Stimulated activated CD8-positive, alpha-beta memory T cell treated with anti-CD3 and anti-CD28 coated beads, Interleukin-7, amount 100 ng/mL, for 4 hours (primary cell): ENCODE data around the gene FAF2.
"Not testable (repeated sequence)": the region's sequence is repeated elsewhere in the genome, so short reads cannot be mapped to it uniquely, and the experiment has no call there.

Experiments used
- DNase-seq, 2 donors: peaks; one replicate each; pipeline ENCODE4 v3.0.0-alpha.2; 2020; ENCODE audit warnings: low read depth in 2 of 2

The FAF2 gene, protein sequence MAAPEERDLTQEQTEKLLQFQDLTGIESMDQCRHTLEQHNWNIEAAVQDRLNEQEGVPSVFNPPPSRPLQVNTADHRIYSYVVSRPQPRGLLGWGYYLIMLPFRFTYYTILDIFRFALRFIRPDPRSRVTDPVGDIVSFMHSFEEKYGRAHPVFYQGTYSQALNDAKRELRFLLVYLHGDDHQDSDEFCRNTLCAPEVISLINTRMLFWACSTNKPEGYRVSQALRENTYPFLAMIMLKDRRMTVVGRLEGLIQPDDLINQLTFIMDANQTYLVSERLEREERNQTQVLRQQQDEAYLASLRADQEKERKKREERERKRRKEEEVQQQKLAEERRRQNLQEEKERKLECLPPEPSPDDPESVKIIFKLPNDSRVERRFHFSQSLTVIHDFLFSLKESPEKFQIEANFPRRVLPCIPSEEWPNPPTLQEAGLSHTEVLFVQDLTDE

DNA sequence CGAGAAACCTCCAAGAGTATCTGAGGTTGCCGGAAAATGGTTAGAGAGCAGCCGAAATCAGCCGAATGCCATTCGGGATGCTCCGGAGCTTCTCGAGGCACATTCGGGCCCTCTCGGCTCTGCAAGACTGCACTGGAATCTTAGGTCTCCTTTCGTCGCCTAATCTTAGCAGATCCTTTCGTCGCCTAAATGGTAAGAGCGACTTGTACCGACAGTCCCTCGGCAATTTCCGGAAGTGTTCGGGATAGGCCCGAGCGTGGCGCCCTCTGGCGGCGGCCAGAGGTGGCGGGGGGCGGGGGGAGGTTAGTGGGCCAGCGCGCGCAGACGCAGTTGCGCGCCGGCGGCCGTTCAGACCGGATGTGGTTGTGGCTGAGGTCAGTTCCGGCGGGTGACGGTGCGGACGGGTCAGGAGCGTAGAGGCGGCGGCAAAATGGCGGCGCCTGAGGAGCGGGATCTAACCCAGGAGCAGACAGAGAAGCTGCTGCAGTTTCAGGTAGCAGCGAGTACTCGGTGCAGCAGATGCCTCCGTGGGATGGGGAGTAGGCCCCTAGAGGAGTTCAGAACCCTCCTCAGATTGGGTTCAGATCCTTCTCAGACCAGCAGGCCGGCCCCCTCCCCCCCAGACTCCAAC, at the start of gene FAF2:
Gene FAF2 (plus strand): TSS at position 408 of the 631 bp plus-strand sequence. CDS start 23 bp downstream, at position 431.
- DNase-seq, result peak; percentile 92

DNA sequence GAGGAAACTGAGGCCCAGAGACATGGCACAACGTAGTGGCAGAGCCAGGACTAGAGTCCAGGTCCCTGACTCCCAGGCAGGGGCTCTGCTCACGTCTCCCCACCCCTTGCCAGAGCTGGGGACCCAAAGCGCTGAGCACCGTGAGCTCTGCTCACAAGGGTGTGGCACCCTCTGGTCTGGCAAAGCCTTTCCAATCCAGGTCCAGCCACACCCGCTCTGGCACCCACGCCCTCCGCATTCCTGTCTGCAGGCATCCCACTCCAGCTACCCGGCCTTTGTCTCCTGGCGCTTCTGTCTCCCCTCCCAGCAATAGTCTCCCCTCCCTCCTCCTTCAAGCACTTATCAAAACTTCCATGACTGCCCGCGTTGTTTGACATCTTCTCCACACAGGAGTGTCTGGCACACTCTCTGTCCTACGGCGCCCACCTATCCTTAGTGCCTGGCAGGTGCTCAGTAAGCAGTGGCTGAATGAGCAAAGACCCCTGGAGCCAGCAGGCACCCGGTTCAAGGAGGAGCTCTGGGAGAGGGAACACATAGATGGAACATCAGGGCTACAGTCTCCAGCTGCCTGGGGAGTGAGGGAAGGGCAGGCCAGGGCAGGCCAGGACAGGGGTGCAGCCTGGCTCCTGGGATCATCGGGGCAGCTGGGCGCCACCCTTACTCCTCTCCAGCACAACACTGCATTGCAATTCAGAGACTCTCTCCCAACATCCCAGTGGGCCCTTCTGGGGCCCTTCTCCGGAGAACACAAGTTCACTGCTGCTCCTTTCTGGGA, 47.6 kb upstream of the FAF2 start:
- DNase-seq, result no peak

DNA sequence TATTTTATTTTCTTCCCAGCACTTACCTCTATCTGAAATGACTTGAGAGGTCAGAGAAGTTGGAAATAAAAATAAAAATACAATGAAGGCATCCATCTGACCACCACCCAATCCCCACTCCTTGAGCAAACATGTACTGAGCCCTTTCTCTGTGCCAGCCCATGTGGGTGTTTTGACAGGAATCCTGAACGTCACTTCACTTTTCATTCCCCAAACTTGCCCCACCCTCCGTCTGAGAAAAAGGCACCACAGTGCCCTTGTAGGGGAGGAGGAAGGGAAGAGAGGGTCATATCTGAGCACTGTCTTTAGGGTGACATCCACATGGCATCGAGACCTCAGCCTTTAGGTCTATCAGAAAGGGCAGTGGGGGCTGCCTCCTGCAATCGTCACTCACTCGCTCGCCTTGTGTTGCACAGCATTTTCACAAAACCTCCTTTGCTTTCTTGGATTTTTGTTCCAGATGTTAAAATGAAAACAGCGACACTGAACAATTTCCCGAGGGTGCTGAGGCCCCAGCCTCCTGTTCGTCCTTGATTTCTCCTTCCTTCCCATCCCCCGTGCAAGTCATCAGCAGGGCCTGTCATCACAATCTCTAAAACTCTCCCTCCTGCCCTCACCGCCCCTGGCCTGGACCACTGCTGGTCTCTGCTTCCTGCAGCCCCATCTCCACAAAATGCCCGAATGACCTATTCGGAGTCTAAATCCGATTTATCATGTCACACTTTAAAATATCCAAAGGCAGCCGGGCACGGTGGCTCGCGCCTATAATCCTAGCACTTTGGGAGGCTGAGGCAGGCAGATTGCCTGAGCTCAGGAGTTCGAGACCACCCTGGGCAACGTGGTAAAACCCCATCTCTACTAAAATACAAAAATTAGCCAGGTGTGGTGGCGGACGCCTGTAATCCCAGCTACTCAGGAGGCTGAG, 46.6 kb upstream of the FAF2 start:
- DNase-seq, result no peak

DNA sequence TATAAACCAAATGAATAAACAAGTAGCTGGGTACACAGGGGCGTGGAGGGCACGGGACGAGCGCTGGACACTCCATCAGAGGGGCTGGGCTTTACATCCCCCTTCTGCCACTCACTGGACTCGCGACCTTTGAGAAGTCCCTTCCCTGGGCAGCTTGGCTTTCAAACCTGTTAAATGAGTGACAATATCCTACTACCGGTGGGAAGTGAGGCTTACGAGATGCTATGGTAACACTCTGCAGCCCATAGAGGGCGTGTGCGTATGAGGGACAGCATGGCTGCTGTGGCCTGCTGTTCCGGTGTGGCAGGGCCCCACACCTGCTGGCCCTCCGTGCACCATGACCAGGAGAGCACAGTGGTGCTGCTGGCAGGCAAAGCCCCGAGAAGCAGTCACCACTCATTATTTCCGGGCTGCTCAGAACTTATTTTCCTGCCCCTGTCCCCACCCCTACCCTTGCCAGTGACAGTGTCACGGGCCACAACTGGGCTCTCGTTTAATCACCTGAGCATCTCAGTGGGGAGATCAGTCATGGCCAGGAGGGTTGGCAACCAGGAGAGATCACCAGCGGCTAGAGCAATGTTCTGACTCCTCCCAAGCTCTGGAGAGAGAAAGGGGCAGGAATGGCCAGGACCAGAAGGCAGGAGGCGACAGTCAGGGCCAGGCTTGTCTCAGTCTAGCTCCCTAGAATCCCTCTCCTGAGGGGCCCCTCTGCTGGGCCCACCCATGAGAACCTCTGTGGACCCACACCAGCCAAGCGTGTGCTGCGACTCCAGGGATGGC, 42.3 kb upstream of the FAF2 start:
- no peak for DNase-seq

DNA sequence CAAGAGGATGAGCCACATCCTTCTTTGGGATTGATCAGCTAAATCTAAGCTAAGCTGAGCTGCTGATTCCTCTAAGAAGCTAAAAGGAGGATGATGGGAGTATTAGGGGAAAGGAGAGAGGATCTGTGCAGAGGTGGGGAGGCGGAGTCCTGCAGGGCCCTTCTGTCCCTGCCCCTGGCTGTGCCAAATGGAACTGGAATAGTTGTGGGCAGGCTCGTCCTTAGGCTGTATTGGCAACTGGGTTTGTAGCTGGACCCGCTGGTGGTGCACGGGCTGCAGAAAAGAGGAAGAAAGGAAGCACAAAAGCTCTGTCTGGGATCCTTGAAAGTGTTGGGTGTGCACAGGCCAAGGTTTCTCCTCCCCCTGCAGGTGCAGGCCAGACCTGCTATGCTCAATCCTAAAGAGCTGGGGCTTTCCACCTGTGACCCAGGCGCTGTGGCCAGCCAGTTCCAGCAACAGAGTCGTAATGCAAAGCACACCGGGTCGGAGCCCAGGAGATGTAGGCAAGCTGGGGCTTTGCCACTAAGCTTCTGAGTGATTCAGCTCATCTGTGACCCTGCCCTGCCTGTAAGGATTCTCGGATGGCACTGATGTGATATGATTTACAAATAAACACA, 41.6 kb upstream of the FAF2 start:
- no peak for DNase-seq

DNA sequence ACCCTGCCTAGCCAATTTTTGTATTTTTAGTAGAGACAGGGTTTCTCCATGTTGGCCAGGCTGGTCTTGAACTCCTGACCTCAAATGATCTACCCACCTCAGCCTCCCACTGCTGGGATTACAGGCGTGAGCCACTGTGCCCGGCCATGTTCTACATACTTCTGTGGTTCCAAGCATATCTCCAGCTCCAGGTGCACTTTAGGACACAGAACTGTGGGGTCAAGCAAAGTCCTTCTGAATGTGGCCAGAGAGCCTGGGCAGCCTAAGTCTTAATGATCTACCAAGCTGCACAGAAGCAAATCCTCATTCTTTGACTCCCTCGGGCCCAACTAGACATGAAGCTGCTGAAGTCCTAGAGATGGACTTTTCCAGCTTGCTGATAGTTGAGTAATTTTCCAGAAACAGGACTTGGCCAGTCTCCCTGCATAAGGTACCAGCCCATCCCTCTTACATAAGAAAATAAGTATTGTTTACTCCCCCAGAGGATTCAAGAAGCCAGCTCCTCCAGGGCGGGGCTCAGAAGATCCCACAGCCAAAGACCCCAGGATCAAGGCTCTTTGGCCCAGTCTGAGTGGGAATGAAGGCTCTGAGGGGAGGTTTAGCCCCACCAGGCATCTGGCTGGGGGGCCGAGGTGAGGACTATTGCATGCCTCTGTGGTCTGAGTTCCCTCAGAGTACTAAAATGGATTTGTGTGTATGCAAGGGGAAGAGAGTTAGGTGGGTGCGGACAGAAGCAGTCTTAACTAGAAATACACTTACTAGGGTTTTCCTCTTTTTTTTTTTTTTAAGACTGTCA, 40.5 kb upstream of the FAF2 start:
- no peak for DNase-seq

DNA sequence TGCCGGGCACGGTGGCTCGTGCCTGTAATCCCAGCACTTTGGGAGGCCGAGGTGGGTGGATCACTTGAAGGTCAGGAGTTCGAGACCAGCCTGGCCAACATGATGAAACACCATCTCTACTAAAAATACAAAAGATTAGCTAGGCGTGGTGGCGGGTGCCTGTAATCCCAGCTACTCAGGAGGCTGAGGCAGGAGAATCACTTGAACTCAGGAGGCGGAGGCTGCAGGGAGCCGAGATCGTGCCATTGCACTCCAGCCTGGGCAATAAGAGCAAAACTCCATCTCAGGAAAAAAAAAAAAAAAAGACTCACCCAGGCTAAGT, 40.0 kb upstream of the FAF2 start:
- DNase-seq, result not testable (repeated sequence)

DNA sequence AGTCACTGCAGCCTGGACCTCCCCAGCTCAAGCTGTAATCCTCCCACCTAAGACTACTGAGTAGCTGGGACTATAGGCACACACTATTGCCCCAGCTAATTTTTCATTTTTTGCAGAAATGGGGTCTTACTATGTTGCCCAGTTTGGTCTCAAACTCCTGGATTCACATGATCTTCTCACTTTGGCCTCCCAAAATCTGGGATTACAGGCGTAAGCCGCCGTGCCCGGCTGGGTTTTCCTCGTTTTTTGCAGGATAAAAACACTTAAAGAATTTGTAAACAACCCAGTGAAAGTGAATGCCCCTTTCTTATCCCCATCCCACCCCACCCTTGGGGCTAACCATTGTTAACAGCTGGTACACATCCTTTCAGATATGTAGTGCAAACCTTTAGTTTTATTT, 39.6 kb upstream of the FAF2 start:
- no peak for DNase-seq

DNA sequence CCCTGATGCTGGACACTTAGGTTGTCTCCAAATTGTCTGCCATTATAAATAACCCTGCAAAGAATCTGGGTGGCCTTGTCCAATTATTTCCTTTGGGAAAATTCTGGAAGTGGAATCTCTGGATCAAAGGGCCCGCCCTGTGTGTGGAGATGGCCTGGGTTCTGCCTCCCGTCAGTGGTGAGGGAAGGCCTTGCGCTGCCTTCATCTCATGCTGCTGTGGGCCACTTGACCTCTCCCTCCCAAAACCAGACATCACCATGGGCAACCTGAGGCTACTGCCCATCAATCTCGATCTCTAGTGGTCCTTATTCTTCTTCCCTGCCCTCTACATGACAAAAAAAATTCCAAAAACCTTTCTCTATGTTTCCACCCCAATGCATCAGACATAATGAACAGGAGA, 38.4 kb upstream of the FAF2 start:
- no peak for DNase-seq

DNA sequence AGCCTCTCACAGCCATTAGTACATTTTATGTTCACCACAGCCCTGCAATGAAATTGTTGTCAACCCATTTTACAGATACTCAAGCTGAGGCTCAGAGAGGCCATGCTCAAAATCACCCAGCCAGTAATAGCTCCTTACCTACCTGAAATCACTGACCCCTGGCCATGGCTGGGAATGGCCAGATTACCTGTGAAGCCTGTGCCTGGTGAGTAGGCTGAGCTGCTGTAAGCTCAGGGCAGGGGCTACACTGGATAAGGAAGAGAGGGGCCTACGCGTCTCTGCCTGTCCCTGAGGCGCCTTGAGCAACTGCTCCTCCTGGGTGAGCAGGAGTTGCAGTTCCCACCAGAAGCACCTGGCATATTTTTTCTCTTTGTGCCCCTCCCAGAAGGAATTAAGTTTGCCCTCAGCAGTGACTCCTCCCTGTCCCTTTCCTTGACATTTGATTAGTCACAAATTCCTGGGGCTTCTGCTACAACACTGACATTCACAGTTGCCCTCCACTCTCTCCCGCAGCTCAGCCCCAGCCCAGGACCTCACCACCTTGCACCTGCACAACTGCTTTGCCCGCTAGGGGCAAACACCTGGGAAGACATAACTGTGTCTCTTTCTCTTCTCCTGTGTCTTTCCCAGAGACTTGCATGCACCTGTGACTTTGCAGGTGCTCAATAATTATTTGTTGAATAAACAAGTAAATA, 37.6 kb upstream of the FAF2 start:
- DNase-seq, result no peak

DNA sequence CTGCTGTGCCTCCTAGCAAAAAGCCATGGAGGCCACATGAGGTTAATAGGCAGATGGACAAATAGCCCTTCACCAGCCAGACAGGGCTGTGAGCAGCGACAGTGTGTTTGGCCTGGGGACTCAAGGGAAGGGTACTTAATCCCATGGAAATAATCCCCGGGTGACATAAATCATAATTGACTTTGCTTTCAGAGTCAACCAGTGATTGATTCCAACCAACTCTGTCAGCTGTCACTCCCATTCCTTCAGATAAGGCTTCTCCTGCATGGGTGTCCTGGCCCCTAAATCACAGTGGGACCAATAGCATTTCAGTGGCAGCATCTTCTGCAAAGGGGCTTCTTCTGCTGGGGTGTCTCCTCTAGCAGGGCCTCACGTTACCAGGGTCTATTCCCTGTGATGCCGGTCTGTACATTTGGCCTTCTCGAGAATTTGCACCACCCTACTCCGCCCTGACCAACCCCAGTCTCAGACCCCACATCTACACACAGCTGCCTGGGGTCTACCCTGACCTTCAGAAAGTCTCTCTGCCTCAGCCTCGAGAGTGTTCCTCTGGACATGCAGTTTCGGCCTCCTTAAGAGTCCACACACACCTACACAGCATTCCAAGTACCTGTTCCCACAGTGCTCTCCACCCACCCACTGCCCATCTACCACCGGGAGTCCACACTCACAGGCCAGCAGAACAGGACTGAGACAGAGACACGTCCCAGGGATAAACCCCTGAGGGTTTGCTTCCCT, 35.5 kb upstream of the FAF2 start:
- DNase-seq, result no peak

DNA sequence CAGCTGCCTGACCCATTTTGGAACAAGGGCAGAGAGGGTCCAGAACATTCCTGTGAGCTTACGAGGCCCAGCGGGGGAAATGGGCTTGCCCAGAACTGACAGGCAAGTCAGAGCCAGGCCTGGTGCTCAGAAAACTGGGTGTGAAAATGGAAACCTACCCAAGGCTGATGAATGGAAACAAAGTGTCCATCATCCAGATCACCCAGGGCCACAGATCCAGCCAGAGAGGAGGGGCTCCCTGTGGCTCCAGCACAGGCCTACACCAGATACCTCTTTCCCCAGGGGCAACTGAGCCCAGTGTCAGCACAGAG, 35.0 kb upstream of the FAF2 start:
- DNase-seq, result no peak

DNA sequence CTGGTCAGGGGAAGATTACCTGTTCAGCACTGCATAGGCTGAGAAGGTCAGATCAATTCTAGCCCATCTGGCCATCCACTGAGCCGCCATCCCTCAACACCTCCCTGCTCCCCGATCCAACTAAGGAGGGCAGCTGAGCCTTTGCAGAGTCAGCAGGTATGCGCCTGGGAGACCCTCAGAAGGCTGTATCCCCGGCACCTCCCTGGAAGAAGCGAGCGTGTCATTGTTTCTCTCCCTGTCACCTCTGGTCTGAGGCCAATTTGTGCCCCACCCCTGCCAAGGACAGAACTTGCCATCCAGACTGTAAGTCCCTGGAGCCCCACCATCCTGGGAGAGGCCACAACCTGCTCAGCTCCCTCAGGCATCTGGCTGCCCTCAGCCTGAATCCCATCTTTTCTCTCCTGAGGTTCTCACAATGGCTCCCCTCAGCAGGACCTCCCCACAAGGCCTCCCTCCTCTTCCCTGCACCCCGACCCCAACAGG, 34.4 kb upstream of the FAF2 start:
- no peak for DNase-seq

DNA sequence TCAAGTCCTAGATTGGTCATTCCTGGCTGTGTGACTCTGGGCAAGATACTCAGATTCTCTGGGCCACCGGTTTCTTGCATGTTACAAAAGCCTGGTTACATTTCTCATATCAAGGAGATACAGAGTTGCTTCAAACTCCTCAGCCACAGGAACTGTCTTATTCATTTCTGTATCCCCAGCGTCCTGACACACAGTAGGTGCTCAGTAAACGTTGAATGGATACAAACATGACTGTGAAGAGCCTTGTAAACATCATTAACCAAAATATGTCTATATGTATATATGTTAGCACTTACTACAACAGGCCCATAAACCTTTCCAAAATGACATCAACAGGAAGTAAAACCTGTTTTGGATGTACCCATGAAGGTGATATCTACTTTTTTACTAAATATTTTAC, 33.5 kb upstream of the FAF2 start:
- no peak for DNase-seq

DNA sequence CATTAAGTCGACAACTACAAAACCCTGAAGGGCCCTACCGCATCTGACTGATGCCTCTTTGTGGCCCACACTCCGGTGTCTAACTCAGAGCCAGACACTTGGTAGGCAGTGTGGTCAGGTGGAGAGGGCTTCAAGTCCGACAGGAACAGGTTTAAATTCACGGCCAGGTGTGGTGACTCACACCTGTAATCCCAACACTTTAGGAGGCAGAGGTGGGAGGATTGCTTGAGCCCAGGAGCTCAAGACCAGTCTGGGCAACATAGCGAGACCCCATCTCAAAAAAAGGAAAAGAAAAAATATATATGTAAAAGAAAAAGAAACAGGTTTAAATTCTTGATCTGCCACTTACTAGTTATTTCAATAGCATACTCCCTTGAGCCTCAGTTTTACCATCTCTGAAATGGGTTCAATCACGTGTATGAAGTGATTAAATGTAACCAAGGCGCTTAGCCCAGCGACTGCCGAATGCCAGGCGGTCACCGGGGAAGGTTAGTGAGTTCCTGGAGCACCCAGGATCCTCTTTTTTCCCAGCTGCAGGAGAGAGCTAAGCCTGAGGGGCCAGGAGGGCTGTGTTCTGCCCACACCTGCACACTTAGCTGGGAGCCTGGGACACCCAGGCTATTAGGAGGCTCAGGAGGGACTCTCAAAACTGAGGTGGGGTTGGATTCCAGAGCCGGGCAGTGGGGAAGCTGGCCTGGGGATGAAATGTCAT, 32.8 kb upstream of the FAF2 start:
- no peak for DNase-seq

DNA sequence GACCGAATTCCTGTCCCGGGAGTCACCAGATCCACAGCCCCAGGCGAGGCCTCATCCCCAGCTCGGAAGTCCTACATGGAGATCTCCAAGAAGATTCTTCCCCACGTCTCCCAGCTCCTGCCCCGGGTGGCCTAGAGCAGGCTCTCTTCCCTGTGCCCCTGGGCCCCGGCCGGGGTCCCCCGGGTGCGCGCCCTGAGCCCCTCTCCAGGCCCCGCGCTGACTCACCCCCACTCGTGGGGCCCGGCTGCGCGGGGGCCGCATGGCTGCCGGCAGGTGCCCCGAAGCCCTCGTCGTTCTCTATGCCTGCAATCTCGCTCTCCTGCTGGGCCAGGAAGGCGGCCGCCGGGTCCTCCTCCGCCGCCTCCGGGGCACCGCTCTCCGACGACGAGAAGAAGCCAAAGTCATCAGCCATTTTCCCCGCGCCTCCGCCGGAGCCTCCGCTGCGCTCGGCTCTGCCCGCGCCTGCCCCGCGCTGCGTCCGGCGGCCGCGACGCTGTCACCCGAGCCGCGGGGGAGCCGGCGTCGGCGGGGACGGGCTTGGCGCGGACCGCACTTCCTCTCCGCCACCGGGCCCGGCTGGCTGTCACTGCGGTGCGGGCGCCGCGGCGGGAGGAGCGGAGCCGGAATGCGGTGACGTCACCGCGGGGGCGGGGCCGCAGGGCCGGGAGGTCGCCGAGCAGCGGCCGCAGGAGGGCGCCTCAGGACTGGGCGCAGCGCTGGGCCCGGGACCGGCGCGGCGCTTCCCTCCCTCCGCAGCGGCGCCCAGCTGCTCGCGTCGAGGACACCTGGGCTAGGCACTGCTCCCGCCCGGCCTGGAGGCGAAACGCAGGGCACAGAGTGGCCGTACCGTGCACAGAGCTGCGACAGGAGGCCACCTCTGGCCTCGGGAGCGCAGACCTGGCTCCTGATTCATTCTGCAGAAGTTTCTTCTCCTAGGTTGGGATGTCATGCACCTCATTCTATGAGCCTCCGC, 31.9 kb upstream of the FAF2 start, which contains the start of gene CLTB:
Gene CLTB (minus strand): TSS at position 588 of the 973 bp plus-strand sequence. CDS start 176 bp downstream, at position 412.
- DNase-seq, result peak; percentile 68 to 91
